Astrocyte of the cerebellum (primary cell): ENCODE measurements around the gene AMFR.

ENCODE experiments used
- DNase-seq: peaks from one replicate; pipeline ENCODE4 v3.0.0-alpha.2; 2011; ENCODE audit warnings: low read depth
- H3K4me3 ChIP-seq: 2 replicates; pipeline ENCODE4 v1.5.1; 2011; ENCODE audit warnings: mild to moderate bottlenecking, low read depth, low read length, moderate library complexity
- in situ Hi-C: cut with HindIII; loops from 2 replicates; pipeline ENCODE4 v1.10.0; 2017; ENCODE audit warnings: low sequenced_read_pairs
- TF ChIP-seq, protein P1 (sequence below): IDR thresholded peaks from 2 replicates; pipeline ENCODE4 v1.5.1; 2012; ENCODE audit warnings: low read length, low read depth, moderate library complexity, mild to moderate bottlenecking; ENCODE audit errors: missing control alignments

The AMFR gene

DNA sequence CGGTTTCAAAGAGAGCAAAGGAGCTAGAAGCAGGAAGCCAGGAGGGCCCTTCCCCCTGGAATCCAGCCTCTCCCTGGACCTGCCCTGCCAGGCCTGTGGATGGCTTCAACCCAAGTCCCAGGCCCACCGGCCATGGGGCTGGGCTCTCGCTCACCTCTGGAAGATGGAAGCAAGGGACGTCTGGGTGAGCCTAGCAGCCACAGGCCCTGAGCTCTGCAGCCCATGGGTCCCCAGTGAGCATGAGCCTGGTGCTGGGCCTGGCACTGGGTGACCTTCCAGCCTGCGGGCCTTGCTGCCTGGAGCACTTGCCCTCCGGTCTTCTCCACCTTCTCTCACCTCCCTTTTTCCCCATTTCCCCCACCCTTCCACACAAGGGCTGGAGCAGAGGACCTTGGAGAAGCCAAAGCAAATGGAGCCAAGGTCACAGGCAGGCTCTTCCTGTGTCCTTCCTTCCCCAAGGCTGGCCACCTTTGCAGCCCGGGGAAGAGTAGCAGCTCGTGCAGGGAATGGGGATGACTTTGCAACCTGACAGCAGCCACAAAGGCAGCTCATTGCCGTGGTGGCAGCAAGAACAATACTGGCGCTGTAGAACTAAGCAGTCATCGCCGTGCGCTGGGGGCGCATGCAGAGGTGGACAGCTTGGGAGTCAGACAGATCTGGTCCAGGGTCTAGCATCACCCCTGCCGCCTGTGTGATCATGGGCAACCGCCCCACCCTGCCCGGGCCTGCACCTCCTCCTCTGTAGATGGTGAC, 86.6 kb downstream of the AMFR start:
- in situ Hi-C loops, result no loop called here

DNA sequence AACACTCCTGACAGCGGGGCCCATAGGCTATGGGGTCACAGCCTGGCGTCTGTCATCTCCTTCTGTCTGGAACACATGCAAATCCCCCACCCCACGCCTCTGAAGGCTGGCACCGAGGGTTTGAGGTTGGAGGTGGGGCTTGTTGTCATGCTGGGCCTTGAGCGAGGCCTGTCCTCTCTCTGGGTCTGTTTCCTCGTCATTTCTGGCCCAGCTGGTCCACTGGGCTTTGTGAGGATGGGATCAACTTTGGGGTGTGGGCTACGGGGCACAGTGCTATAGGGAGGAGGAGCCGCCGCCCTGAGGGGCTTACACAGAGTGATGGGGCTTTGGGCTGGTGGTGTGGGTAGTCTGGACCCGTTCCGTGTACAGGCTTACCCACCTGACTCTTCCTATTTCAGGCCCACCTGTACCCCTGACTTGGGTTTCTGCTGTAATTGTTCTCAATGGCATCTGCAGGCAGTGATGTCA, 87.5 kb downstream of the AMFR start:
- H3K4me3 ChIP-seq, result no peak overlapping the region
- TF ChIP-seq, protein P1, sequence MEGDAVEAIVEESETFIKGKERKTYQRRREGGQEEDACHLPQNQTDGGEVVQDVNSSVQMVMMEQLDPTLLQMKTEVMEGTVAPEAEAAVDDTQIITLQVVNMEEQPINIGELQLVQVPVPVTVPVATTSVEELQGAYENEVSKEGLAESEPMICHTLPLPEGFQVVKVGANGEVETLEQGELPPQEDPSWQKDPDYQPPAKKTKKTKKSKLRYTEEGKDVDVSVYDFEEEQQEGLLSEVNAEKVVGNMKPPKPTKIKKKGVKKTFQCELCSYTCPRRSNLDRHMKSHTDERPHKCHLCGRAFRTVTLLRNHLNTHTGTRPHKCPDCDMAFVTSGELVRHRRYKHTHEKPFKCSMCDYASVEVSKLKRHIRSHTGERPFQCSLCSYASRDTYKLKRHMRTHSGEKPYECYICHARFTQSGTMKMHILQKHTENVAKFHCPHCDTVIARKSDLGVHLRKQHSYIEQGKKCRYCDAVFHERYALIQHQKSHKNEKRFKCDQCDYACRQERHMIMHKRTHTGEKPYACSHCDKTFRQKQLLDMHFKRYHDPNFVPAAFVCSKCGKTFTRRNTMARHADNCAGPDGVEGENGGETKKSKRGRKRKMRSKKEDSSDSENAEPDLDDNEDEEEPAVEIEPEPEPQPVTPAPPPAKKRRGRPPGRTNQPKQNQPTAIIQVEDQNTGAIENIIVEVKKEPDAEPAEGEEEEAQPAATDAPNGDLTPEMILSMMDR, result no peak
- in situ Hi-C loops, result no loop called here
- DNase-seq, result no peak

More for the DNA sequence above, 86.6 kb downstream of the AMFR start:
- TF ChIP-seq, protein P1, result no peak
- no peak overlapping the region for H3K4me3 ChIP-seq
- no peak for DNase-seq

DNA sequence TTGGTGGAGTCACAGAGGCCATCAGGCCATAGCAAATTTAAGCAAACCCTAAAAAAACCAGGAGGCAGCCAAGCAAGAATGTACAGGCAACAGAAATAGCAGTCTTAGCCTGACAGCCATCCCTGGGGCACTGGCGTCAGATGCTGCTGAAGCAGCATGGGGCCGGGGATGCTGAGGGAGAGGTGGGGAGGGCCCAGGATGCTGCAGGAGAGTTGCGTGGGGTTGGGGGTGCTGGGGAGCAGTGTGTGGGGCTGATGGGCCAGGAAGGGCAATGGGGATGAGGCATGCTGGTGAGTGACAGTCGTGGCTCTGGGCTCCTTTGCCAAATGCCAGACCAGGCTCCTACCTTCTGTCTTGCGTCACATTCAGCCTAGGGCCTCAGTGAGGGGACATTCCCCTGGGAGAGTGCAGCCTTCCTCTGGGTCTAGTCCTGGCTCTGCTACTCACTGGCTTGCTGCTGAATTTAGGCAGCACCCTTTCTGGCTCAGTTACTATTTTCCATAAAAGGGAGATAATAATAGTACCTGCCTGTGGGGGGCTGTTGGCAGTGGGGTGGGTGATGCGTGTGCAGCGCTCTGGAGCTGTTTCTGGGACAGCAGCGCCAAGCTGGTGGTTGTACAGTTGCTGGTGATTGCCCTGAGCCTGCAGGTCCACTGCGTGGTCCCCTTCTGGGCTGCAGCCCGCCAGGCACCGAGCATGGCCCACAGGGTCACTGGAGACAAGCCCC, 88.1 kb downstream of the AMFR start:
- TF ChIP-seq, protein P1, result no peak
- DNase-seq, result no peak
- H3K4me3 ChIP-seq, result no peak overlapping the region
- in situ Hi-C loops, result no loop called here

DNA sequence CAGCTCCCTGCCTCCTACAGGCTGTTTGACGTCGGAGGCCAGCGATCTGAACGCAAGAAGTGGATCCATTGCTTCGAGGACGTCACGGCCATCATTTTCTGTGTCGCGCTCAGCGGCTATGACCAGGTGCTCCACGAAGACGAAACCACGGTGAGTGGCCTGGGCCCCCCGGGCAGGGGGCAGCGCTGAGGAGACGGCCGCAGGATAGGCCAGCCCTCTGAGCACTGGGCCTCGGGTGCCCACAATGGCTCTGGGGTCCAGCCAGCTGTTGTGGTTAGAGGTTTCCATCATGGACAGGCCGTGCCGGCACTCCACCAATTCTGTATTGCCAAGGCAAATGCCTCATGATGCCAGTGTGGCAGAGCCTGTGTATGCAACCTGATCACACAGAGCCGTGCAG, 88.6 kb downstream of the AMFR start:
- in situ Hi-C loops, result no loop called here
- TF ChIP-seq, protein P1, result no peak
- no peak overlapping the region for H3K4me3 ChIP-seq
- DNase-seq, result no peak

DNA sequence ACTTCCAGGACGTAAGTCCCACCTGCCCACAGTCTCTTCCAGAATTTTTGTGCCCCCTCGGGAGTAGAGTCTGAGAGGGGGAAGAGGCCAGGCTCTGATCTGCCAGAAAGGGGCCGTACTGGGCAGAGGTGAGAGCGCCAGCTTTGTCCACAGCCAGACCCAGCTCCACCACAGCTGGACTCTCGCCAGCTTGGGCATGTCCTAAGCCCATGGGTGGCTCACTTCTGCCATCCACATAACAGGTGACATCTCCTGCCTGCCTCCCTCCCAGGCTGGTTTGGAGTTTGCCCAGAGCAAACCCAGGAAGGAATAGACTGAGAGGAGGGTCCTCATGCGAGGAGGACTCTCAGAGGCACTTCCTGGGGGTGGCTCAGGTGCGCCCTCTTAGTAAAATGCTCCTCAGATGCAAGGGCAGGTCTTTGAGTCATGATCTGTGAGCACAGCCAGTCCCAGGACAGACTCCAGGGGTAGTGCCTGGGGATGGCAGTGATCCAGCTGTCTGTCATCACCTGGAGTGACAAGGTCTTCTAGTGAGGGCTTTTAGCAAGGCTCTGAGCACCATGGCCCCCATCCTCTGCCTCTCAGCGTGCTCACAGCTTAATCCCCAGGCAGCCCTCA, 89.2 kb downstream of the AMFR start:
- H3K4me3 ChIP-seq, result no peak overlapping the region
- no peak for DNase-seq
- in situ Hi-C loops, result no loop called here
- TF ChIP-seq, protein P1, result no peak

DNA sequence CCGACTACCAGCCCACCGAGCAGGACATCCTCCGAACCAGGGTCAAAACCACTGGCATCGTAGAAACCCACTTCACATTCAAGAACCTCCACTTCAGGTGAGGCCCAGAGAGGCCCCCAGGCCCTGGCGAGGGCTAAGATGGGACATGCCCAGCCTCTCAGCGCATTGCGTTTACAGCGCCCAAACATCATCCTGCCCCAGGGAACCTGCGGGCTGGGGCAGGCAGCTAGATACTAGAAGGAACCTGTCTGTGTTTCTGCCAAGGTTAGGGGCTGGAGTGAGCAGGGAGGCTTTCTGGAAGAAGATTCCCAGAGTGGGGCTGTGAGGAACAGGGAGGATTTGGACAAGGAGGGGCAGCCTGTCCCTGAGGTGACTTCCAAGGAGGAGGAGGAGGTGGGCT, 90.6 kb downstream of the AMFR start:
- TF ChIP-seq, protein P1, result no peak
- no peak for DNase-seq
- no peak overlapping the region for H3K4me3 ChIP-seq
- in situ Hi-C loops, result no loop called here
